Eye (tissue), 1 donor: ENCODE results near the gene REPS2.
A peak's percentile ranks its signal among the peaks of the same experiment; 100 is the strongest.

ENCODE experiments used
- DNase-seq: peaks from one replicate; pipeline ENCODE4 v3.0.0-alpha.2; 2015

REPS2 gene

GRCh38 chrX:17007134-17007768 lies 60.8 kb downstream of the REPS2 start:
- no peak for DNase-seq

GRCh38 chrX:17009856-17010625 lies 63.6 kb downstream of the REPS2 start:
- no peak for DNase-seq

GRCh38 chrX:17012465-17012864 lies 66.0 kb downstream of the REPS2 start:
- no peak for DNase-seq

GRCh38 chrX:17014216-17014615 lies 67.8 kb downstream of the REPS2 start:
- DNase-seq: no peak

GRCh38 chrX:17017134-17017533 lies 70.7 kb downstream of the REPS2 start:
- DNase-seq: no peak

- DNase-seq: no peak
Measured at GRCh38 chrX:17020356-17020755, 73.9 kb downstream of the REPS2 start.

- DNase-seq: no peak
Measured at GRCh38 chrX:17020851-17021821, 74.7 kb downstream of the REPS2 start.

GRCh38 chrX:17021851-17022604 lies 75.6 kb downstream of the REPS2 start:
- DNase-seq: no peak

GRCh38 chrX:17023661-17024060 lies 77.2 kb downstream of the REPS2 start:
- DNase-seq: no peak

- DNase-seq: peak; percentile 55
Measured at GRCh38 chrX:17024886-17025285, 78.4 kb downstream of the REPS2 start.

GRCh38 chrX:17025621-17026302 lies 79.3 kb downstream of the REPS2 start:
- no peak for DNase-seq

GRCh38 chrX:17027931-17028330 lies 81.5 kb downstream of the REPS2 start:
- no peak for DNase-seq

- DNase-seq: no peak
Measured at GRCh38 chrX:17028356-17028755, 81.9 kb downstream of the REPS2 start.

GRCh38 chrX:17030092-17030491 lies 83.6 kb downstream of the REPS2 start:
- no peak for DNase-seq

GRCh38 chrX:17030580-17031270 lies 84.3 kb downstream of the REPS2 start:
- no peak for DNase-seq

GRCh38 chrX:17031827-17032226 lies 85.4 kb downstream of the REPS2 start:
- no peak for DNase-seq

- no peak for DNase-seq
Measured at GRCh38 chrX:17032351-17032750, 85.9 kb downstream of the REPS2 start.

- DNase-seq: no peak
Measured at GRCh38 chrX:17033225-17033624, 86.8 kb downstream of the REPS2 start.

- no peak for DNase-seq
Measured at GRCh38 chrX:17035111-17035510, 88.7 kb downstream of the REPS2 start.

- no peak for DNase-seq
Measured at GRCh38 chrX:17036171-17036961, 89.9 kb downstream of the REPS2 start.

GRCh38 chrX:17038277-17038676 lies 91.8 kb downstream of the REPS2 start:
- DNase-seq: no peak
